ENCODE measurements around the gene IFNGR2. TPM values are rescaled to one million over a fixed set of nuclear protein-coding genes. Genes with fewer than 3 reads are reported as not detected.

IFNGR2 gene
- total and polyA plus RNA-seq, 2 of the 13 experiments (the other 11 are each of a cell fraction or from before 2014, with no cell fraction given): 61.3 to 117 TPM

GRCh38 chr21:33479679-33480480 is 76.7 kb downstream of the IFNGR2 start, which contains the start of gene TMEM50B (continued):
- no peak for TF ChIP-seq ATF5 (CRISPR knock-in tag; IDR thresholded peaks at IDR 0.05; ENCODE audit: low read depth)
- TF ChIP-seq MYPOP (CRISPR knock-in tag; IDR thresholded peaks at IDR 0.05): peak; percentile 28; the same call in 1 of the 2 replicates
- no peak for TF ChIP-seq GABPA (IDR thresholded peaks at IDR 0.05; ENCODE audit: low read depth, low read length)
- peak; percentile 44; the same call in 1 of the 2 replicates for TF ChIP-seq GABPA (CRISPR knock-in tag; IDR thresholded peaks at IDR 0.05; ENCODE audit: low read depth)
- no peak for TF ChIP-seq ZNF138 (CRISPR knock-in tag; IDR thresholded peaks at IDR 0.05; ENCODE audit: low read depth)
- no peak for TF ChIP-seq KLF11 (CRISPR knock-in tag; IDR thresholded peaks at IDR 0.05)
- no peak for TF ChIP-seq SRY (CRISPR knock-in tag; IDR thresholded peaks at IDR 0.05)
- TF ChIP-seq ZNF720 (CRISPR knock-in tag; IDR thresholded peaks at IDR 0.05): no peak
- TF ChIP-seq NFATC3 (CRISPR knock-in tag; IDR thresholded peaks at IDR 0.05): no peak
- TF ChIP-seq HMG20A (CRISPR knock-in tag; IDR thresholded peaks at IDR 0.05; ENCODE audit: borderline replicate concordance): no peak
- TF ChIP-seq, protein P1, sequence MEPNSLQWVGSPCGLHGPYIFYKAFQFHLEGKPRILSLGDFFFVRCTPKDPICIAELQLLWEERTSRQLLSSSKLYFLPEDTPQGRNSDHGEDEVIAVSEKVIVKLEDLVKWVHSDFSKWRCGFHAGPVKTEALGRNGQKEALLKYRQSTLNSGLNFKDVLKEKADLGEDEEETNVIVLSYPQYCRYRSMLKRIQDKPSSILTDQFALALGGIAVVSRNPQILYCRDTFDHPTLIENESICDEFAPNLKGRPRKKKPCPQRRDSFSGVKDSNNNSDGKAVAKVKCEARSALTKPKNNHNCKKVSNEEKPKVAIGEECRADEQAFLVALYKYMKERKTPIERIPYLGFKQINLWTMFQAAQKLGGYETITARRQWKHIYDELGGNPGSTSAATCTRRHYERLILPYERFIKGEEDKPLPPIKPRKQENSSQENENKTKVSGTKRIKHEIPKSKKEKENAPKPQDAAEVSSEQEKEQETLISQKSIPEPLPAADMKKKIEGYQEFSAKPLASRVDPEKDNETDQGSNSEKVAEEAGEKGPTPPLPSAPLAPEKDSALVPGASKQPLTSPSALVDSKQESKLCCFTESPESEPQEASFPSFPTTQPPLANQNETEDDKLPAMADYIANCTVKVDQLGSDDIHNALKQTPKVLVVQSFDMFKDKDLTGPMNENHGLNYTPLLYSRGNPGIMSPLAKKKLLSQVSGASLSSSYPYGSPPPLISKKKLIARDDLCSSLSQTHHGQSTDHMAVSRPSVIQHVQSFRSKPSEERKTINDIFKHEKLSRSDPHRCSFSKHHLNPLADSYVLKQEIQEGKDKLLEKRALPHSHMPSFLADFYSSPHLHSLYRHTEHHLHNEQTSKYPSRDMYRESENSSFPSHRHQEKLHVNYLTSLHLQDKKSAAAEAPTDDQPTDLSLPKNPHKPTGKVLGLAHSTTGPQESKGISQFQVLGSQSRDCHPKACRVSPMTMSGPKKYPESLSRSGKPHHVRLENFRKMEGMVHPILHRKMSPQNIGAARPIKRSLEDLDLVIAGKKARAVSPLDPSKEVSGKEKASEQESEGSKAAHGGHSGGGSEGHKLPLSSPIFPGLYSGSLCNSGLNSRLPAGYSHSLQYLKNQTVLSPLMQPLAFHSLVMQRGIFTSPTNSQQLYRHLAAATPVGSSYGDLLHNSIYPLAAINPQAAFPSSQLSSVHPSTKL (CRISPR knock-in tag; IDR thresholded peaks at IDR 0.05): peak; percentile 59
- no peak for TF ChIP-seq REXO4 (CRISPR knock-in tag; IDR thresholded peaks at IDR 0.05; ENCODE audit: borderline replicate concordance)
- TF ChIP-seq MIER2 (CRISPR knock-in tag; IDR thresholded peaks at IDR 0.05): peak; percentile 18; the same call in 1 of the 2 replicates
- TF ChIP-seq KDM2A (CRISPR knock-in tag; IDR thresholded peaks at IDR 0.05; ENCODE audit: borderline replicate concordance, low read depth): peak; percentile 91
- TF ChIP-seq FOXA3 (CRISPR knock-in tag; IDR thresholded peaks at IDR 0.05): no peak
- peak; percentile 32 for TF ChIP-seq SPEN (CRISPR knock-in tag; IDR thresholded peaks at IDR 0.05; ENCODE audit: low read depth)
- TF ChIP-seq, protein P2, sequence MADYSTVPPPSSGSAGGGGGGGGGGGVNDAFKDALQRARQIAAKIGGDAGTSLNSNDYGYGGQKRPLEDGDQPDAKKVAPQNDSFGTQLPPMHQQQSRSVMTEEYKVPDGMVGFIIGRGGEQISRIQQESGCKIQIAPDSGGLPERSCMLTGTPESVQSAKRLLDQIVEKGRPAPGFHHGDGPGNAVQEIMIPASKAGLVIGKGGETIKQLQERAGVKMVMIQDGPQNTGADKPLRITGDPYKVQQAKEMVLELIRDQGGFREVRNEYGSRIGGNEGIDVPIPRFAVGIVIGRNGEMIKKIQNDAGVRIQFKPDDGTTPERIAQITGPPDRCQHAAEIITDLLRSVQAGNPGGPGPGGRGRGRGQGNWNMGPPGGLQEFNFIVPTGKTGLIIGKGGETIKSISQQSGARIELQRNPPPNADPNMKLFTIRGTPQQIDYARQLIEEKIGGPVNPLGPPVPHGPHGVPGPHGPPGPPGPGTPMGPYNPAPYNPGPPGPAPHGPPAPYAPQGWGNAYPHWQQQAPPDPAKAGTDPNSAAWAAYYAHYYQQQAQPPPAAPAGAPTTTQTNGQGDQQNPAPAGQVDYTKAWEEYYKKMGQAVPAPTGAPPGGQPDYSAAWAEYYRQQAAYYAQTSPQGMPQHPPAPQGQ (CRISPR knock-in tag; IDR thresholded peaks at IDR 0.05; ENCODE audit: borderline replicate concordance): no peak
- peak; percentile 30; the same call in 1 of the 2 replicates for TF ChIP-seq ZNF503 (CRISPR knock-in tag; IDR thresholded peaks at IDR 0.05)
- no peak for TF ChIP-seq HMGA1 (CRISPR knock-in tag; conservative IDR thresholded peaks at IDR 0.05)
- TF ChIP-seq NR2F2 (IDR thresholded peaks at IDR 0.05; ENCODE audit: borderline replicate concordance, low read depth): no peak

Data from HepG2 (cell line).